GM21737 (cell line): ENCODE data around the gene HES4.
A peak's percentile ranks its signal among the peaks of the same experiment; 100 is the strongest.
"Not testable (repeated sequence)": the region's sequence is repeated elsewhere in the genome, so short reads cannot be mapped to it uniquely, and the experiment has no call there.

Experiments used
- ATAC-seq: cut with Tn5 transposase; IDR thresholded peaks from one replicate; pipeline ENCODE4 v1.9.1; 2021; ENCODE audit warnings: mild to moderate bottlenecking, moderate library complexity; ENCODE audit not compliant: unreplicated experiment

HES4 gene

GRCh38 chr1:1019122-1019999, 19.5 kb upstream of the HES4 start:
- ATAC-seq, result peak; percentile 66

DNA sequence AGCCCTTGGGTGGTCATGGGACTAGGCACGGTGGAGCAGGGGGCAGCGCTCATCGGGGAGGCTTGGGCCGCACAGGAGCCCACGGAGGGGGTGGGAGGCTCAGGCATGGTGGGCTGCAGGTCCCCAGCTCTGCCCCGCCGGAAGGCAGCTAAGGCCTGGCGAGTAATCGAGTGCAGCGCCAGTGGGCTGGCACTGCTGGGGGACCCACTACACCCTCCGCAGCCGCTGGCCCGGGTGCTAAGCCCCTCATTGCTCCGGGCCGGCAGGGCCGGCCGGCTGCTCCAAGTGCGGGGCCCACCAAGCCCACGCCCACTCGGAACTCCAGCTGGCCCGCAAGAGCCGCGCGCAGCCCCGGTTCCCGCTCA, 18.4 kb upstream of the HES4 start:
- not testable (repeated sequence) for ATAC-seq

DNA sequence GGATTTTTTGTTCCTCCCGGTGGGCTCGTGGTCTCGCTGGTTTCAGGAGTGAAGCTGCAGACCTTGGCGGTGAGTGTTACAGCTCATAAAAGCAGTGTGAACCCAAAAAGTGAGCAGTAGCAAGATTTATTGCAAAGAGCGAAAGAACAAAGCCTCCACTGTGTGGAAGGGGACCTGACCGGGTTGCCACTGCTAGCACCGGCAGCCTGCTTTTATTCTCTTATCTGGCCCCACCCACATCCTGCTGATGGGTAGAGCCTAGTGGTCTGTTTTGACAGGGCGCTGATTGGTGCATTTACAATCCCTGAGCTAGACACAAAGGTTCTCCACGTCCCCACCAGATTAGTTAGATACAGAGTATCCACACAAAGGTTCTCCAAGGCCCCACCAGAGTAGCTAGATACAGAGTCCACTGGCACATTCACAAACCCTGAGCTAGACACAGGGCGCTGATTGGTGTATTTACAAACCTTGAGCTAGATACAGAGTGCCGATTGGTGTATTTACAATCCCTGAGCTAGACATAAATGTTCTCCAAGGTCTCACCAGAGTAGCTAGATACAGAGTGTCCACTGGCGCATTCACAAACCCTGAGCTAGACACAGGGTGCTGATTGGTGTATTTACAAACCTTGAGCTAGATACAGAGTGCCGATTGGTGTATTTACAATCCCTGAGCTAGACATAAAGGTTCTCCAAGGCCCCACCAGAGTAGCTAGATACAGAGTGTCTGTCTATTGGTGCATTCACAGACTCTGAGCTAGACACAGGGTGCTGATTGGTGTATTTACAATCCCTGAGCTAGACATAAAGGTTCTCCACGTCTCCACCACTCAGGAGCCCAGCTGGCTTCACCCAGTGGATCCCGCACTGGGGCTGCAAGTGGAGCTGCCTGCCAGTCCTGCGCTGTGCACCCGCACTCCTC, 17.8 kb upstream of the HES4 start:
- not testable (repeated sequence) for ATAC-seq

DNA sequence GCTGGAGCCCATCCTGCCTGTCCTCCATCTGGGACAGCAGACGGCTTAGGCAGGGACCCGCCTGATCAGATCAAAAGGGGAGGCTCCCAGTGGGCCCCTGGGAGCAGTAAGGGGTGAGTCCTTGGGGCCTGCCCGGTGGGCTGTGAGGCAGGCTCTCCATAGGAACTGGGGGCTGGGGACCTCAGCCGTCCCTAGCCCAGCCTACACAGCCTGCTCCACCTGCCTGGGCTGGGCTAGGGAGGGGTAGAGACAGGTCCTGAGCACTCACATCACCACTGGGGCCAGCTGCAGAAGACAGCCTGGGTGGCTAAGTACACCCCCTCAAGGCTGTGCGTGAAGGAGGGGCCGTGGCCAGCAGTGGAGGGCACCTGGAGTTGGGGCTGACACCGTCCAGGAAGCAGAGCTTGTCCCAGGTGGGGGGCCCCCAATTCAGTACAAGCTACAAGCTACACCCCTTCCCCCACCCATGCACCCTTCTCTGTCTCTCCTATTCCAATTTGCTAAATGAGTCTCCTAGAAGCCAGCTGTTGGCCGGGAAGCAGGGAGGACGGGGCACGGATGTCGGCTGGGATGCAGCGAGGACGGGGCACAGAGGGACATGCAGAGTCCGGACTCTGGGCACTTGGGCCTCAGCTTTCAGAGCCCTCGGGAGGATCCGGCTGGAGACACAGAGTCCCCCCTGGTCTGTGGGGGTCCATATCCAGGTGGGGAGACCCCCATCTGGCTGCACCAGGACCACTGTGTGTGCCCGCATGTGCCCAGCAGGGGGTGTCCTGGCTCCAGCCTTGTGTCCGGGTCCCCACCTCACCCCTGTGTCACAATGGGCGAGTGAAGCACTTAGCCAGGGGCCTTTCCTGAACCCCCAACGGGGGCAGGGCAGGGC, 15.1 kb upstream of the HES4 start:
- ATAC-seq, result no peak

GRCh38 chr1:1013922-1014648, 14.2 kb upstream of the HES4 start:
- no peak for ATAC-seq

DNA sequence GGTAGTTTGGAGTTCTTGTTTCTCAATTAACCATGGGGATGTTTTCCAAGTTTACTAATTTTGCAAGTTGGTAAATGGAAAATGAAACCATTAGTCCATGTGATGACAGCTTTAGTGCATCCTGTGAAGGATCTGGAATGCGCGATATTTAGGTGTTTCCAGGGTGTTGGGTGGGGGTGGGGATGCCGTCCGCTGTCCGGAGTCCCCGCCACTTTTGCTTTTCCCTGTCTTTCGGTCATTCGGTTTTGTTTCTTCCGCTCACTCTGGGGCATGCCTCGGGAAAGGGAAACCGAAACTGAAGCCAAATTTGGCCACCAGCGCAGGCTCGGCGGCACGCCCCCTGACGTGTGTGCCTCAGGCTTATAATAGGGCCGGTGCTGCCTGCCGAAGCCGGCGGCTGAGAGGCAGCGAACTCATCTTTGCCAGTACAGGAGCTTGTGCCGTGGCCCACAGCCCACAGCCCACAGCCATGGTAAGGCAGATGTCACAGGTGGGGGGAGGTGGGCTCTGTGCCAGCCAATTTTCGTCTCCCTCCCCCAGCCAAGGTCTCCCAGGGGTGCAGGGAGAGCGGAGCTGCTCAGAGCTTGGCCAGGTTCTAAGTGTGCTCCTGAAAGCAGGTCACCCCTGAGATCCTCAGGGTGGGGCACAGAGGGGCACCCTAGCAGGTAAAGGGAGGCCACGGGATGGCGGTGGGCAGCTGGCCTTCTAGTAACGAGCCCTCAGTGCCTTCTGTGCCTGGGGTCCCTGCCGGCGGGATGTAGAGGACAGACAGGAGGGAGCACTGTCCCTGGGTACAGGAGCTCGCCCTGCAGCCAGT, 13.4 kb upstream of the HES4 start, which contains the start of gene ISG15:
Gene ISG15, plus strand, starts transcription at position 393 of the 817 bp plus-strand sequence. Its CDS starts 77 bp downstream, at position 470.
- ATAC-seq, result peak; percentile 80

- ATAC-seq, result not testable (repeated sequence)
These were observed 12.8 kb upstream of the HES4 start for GRCh38 chr1:1012736-1013104.

DNA sequence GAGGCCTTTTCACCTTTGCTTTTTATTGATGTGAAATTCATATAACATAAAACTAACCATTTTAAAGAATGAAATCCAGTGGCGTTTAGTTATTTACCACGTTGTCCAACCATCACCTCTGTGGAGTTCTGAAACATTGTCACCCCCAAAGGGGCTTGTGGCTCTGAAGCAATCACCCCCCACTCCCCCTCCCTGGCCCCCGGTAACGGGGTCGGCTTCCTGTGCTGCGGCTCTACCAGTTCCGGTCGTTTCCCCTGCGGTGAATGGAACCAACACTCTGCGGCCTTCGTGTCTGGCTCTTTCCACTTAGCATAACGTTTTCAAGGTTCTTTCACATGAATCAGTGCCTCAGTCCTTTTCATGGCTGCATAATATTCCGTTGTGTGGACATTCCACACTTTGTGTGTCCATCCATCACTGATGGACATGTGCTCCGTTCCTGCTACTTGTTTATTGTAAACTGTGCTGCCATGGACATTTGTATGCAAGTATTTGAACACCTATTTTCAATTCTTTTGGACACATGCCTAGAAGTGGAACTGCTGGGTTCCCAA, 11.6 kb upstream of the HES4 start:
- ATAC-seq, result no peak

- ATAC-seq, result not testable (repeated sequence)
These were observed 10.2 kb upstream of the HES4 start for GRCh38 chr1:1010131-1010530.

- ATAC-seq, result no peak
These were observed 6.6 kb upstream of the HES4 start for GRCh38 chr1:1006305-1007159.

- no peak for ATAC-seq
These were observed 5.9 kb upstream of the HES4 start for GRCh38 chr1:1005774-1006304.

DNA sequence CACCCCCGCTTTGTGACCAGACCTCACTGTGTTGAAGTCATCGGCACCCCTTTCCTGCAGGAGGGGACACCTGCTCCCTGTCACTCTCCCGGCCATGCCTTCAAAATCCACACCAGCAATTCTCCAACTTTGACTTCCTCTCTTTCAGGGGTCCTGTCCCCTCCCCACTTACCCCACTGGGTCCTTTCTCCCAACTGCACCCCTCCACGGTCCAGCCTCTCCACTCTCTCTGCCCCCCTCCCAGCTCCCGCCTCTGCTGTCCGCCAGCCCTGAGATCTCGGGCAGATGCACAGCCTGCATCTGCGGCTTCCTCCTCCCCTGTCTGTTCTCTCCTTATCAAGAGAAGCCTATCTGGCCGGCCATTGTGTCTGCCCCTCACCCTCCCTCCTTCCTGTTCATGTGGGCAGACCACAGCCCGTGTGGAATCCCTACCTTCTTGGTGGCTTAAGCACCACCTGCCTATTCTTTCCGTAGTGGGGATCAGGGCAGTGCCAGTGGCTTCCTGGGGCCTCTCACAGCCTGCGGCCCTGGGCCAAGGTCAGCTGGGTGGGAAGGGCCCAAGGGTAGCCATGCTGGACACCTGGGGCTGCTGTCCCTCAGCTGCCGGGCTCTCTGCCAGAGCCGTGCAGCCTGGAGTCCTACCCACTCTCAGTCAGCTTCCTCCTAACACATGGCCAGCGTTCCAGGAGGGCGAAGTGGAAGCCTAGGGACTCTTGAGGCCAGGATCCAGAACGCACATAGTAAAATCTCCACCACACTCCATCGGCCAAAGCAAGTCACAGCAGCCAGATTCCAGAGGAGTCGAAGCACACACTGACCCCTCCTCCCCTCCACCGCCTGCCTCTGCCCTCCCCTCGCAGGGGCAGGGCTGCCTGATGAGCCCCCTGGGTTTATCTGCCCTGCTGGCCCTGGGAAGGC, 5.1 kb upstream of the HES4 start:
- no peak for ATAC-seq

DNA sequence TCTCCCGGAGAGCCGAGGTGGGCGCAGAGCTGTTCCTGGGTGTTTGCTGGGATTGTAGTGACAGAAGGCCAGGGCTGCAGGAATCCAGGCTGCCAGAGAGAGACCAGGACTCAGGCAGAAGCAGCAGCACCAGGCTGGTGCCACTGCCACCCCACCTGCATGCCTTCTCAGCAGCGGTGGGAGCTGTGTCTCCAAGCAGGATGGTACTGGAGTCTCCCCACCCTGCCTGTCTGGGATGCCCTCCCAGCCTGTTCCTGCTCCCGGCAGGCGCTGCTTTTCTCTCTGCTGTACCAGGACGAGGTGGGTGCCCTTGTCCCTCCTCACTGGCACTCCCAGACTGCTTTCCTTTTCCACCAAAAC, 4.5 kb upstream of the HES4 start:
- no peak for ATAC-seq

GRCh38 chr1:1003618-1004419, 3.9 kb upstream of the HES4 start:
- no peak for ATAC-seq

- ATAC-seq, result no peak
These were observed 1.3 kb upstream of the HES4 start for GRCh38 chr1:1001057-1001783.
